ENCODE results near the gene SLC25A52.
"Not testable (repeated sequence)": the region's sequence is repeated elsewhere in the genome, so short reads cannot be mapped to it uniquely, and the experiment has no call there.

SLC25A52 gene

GRCh38 chr18:31740180-31740579 lies 20.5 kb downstream of the SLC25A52 start:
- peak; percentile 30 for DNase-seq (ENCODE audit: low read depth)
- no peak for TF ChIP-seq CTCF (IDR thresholded peaks at IDR 0.05; ENCODE audit: insufficient read depth, low read depth, low read length, missing control alignments)
- no peak overlapping the region for H3K4me3 ChIP-seq (ENCODE audit: low read depth, low read length)

GRCh38 chr18:31739651-31740050 lies 21.0 kb downstream of the SLC25A52 start:
- DNase-seq (ENCODE audit: low read depth), result no peak
- no peak for TF ChIP-seq CTCF (IDR thresholded peaks at IDR 0.05; ENCODE audit: insufficient read depth, low read depth, low read length, missing control alignments)
- H3K4me3 ChIP-seq (ENCODE audit: low read depth, low read length), result no peak overlapping the region

GRCh38 chr18:31738460-31739407 lies 21.9 kb downstream of the SLC25A52 start:
- TF ChIP-seq CTCF (IDR thresholded peaks at IDR 0.05; ENCODE audit: insufficient read depth, low read depth, low read length, missing control alignments), result no peak
- no peak overlapping the region for H3K4me3 ChIP-seq (ENCODE audit: low read depth, low read length)
- DNase-seq (ENCODE audit: low read depth), result no peak

- peak; percentile 49 for DNase-seq (ENCODE audit: low read depth)
- no peak for TF ChIP-seq CTCF (IDR thresholded peaks at IDR 0.05; ENCODE audit: insufficient read depth, low read depth, low read length, missing control alignments)
- H3K4me3 ChIP-seq (ENCODE audit: low read depth, low read length), result no peak overlapping the region
Observed at GRCh38 chr18:31736630-31737029, 24.1 kb downstream of the SLC25A52 start.

GRCh38 chr18:31731628-31732027 lies 29.1 kb downstream of the SLC25A52 start:
- no peak overlapping the region for H3K4me3 ChIP-seq (ENCODE audit: low read depth, low read length)
- DNase-seq (ENCODE audit: low read depth), result no peak
- TF ChIP-seq CTCF (IDR thresholded peaks at IDR 0.05; ENCODE audit: insufficient read depth, low read depth, low read length, missing control alignments), result no peak

- H3K4me3 ChIP-seq (ENCODE audit: low read depth, low read length); DNase-seq (ENCODE audit: low read depth): not testable (repeated sequence)
Observed at GRCh38 chr18:31729196-31729595, 31.5 kb downstream of the SLC25A52 start.

GRCh38 chr18:31723990-31724711 lies 36.5 kb downstream of the SLC25A52 start:
- DNase-seq (ENCODE audit: low read depth), result no peak
- H3K4me3 ChIP-seq (ENCODE audit: low read depth, low read length), result no peak overlapping the region
- TF ChIP-seq CTCF (IDR thresholded peaks at IDR 0.05; ENCODE audit: insufficient read depth, low read depth, low read length, missing control alignments), result no peak

All from GM12865 (cell line).